Measurements from ENCODE around the gene ANKRD12.

Gene ANKRD12

GRCh38 chr18:9184998-9185613 is 48.5 kb downstream of the ANKRD12 start:
- H3K4me3 ChIP-seq (ENCODE audit: extremely low read depth, insufficient read depth, low read length, poor library complexity, severe bottlenecking): no peak overlapping the region
- no peaks in the 10 kb centered on the region for H3K4me1 ChIP-seq (ENCODE audit: control insufficient read depth, insufficient read depth, low read length, poor library complexity, severe bottlenecking)
- 96 to 100% methylated on average over 4 of the region's 4 CpGs for WGBS, 2 experiments (ENCODE audit: insufficient coverage in 2 of 2)
- no peak overlapping the region for H3K27ac ChIP-seq (ENCODE audit: low read depth, low read length, severe bottlenecking)
- peaks cover 10% of the 10 kb centered on the region for H3K36me3 ChIP-seq (ENCODE audit: control insufficient read depth, insufficient read depth, low read length)
- H3K9me3 ChIP-seq (ENCODE audit: control insufficient read depth, low read length): no peaks in the 10 kb centered on the region

GRCh38 chr18:9188359-9189231 is 52.0 kb downstream of the ANKRD12 start:
- WGBS, 2 experiments (ENCODE audit: insufficient coverage in 2 of 2): 94% methylated on average over 2 of the region's 3 CpGs; no CpG with 5 or more reads in 1 of the 2 experiments
- H3K4me1 ChIP-seq (ENCODE audit: control insufficient read depth, insufficient read depth, low read length, poor library complexity, severe bottlenecking): no peaks in the 10 kb centered on the region
- peaks cover 13% of the 10 kb centered on the region for H3K36me3 ChIP-seq (ENCODE audit: control insufficient read depth, insufficient read depth, low read length)
- no peak overlapping the region for H3K27ac ChIP-seq (ENCODE audit: low read depth, low read length, severe bottlenecking)
- H3K4me3 ChIP-seq (ENCODE audit: extremely low read depth, insufficient read depth, low read length, poor library complexity, severe bottlenecking): no peak overlapping the region
- no peaks in the 10 kb centered on the region for H3K9me3 ChIP-seq (ENCODE audit: control insufficient read depth, low read length)

- H3K4me1 ChIP-seq (ENCODE audit: control insufficient read depth, insufficient read depth, low read length, poor library complexity, severe bottlenecking): no peaks in the 10 kb centered on the region
- WGBS, 2 experiments (ENCODE audit: insufficient coverage in 2 of 2): 83 to 100% methylated on average over 2 of the region's 2 CpGs
- H3K27ac ChIP-seq (ENCODE audit: low read depth, low read length, severe bottlenecking): no peak overlapping the region
- no peaks in the 10 kb centered on the region for H3K9me3 ChIP-seq (ENCODE audit: control insufficient read depth, low read length)
- no peak overlapping the region for H3K4me3 ChIP-seq (ENCODE audit: extremely low read depth, insufficient read depth, low read length, poor library complexity, severe bottlenecking)
- H3K36me3 ChIP-seq (ENCODE audit: control insufficient read depth, insufficient read depth, low read length): peaks cover 13% of the 10 kb centered on the region
Measured at GRCh38 chr18:9189491-9189890, 52.9 kb downstream of the ANKRD12 start.

- H3K36me3 ChIP-seq (ENCODE audit: control insufficient read depth, insufficient read depth, low read length): peaks cover 17% of the 10 kb centered on the region
- 84 to 91% methylated on average over 1 to 2 of the region's 2 CpGs for WGBS, 2 experiments (ENCODE audit: insufficient coverage in 2 of 2)
- no peaks in the 10 kb centered on the region for H3K4me1 ChIP-seq (ENCODE audit: control insufficient read depth, insufficient read depth, low read length, poor library complexity, severe bottlenecking)
- no peak overlapping the region for H3K27ac ChIP-seq (ENCODE audit: low read depth, low read length, severe bottlenecking)
- H3K9me3 ChIP-seq (ENCODE audit: control insufficient read depth, low read length): no peaks in the 10 kb centered on the region
- no peak overlapping the region for H3K4me3 ChIP-seq (ENCODE audit: extremely low read depth, insufficient read depth, low read length, poor library complexity, severe bottlenecking)
Measured at GRCh38 chr18:9191658-9192256, 55.2 kb downstream of the ANKRD12 start.

- Histone ChIP-seq H3K4me3 (ENCODE audit: extremely low read depth, insufficient read depth, low read length, poor library complexity, severe bottlenecking) (no peak overlapping the region), H3K4me1 (ENCODE audit: control insufficient read depth, insufficient read depth, low read length, poor library complexity, severe bottlenecking) (no peaks in the 10 kb centered on the region), H3K36me3 (ENCODE audit: control insufficient read depth, insufficient read depth, low read length) (peaks cover 16% of the 10 kb centered on the region), H3K27ac (ENCODE audit: low read depth, low read length, severe bottlenecking) (no peak overlapping the region), H3K9me3 (ENCODE audit: control insufficient read depth, low read length) (no peaks in the 10 kb centered on the region)
- WGBS, 2 experiments (ENCODE audit: insufficient coverage in 2 of 2): 85 to 100% methylated on average over 1 to 2 of the region's 2 CpGs
Measured at GRCh38 chr18:9193031-9193430, 56.5 kb downstream of the ANKRD12 start.

GRCh38 chr18:9196568-9196967 is 60.0 kb downstream of the ANKRD12 start:
- Histone ChIP-seq H3K4me3 (ENCODE audit: extremely low read depth, insufficient read depth, low read length, poor library complexity, severe bottlenecking) (no peak overlapping the region), H3K9me3 (ENCODE audit: control insufficient read depth, low read length) (no peaks in the 10 kb centered on the region)

GRCh38 chr18:9199681-9200080 is 63.1 kb downstream of the ANKRD12 start:
- Histone ChIP-seq H3K9me3 (ENCODE audit: control insufficient read depth, low read length) (no peaks in the 10 kb centered on the region), H3K27ac (ENCODE audit: low read depth, low read length, severe bottlenecking) (no peak overlapping the region), H3K36me3 (ENCODE audit: control insufficient read depth, insufficient read depth, low read length) (peaks cover 4% of the 10 kb centered on the region), H3K4me1 (ENCODE audit: control insufficient read depth, insufficient read depth, low read length, poor library complexity, severe bottlenecking) (no peaks in the 10 kb centered on the region), H3K4me3 (ENCODE audit: extremely low read depth, insufficient read depth, low read length, poor library complexity, severe bottlenecking) (no peak overlapping the region)

More at GRCh38 chr18:9196568-9196967, 60.0 kb downstream of the ANKRD12 start:
- no peak overlapping the region for H3K27ac ChIP-seq (ENCODE audit: low read depth, low read length, severe bottlenecking)
- peaks cover 7% of the 10 kb centered on the region for H3K36me3 ChIP-seq (ENCODE audit: control insufficient read depth, insufficient read depth, low read length)
- 94% methylated on average over 2 of the region's 4 CpGs; no CpG with 5 or more reads in 1 of the 2 experiments for WGBS, 2 experiments (ENCODE audit: insufficient coverage in 2 of 2)
- no peaks in the 10 kb centered on the region for H3K4me1 ChIP-seq (ENCODE audit: control insufficient read depth, insufficient read depth, low read length, poor library complexity, severe bottlenecking)

- no peak overlapping the region for H3K27ac ChIP-seq (ENCODE audit: low read depth, low read length, severe bottlenecking)
- 60% methylated on average over 1 of the region's 2 CpGs; no CpG with 5 or more reads in 1 of the 2 experiments for WGBS, 2 experiments (ENCODE audit: insufficient coverage in 2 of 2)
- no peaks in the 10 kb centered on the region for H3K36me3 ChIP-seq (ENCODE audit: control insufficient read depth, insufficient read depth, low read length)
Measured at GRCh38 chr18:9201224-9201623, 64.6 kb downstream of the ANKRD12 start.

GRCh38 chr18:9204659-9205058 is 68.1 kb downstream of the ANKRD12 start:
- Histone ChIP-seq H3K27ac (ENCODE audit: low read depth, low read length, severe bottlenecking) (no peak overlapping the region), H3K4me3 (ENCODE audit: extremely low read depth, insufficient read depth, low read length, poor library complexity, severe bottlenecking) (no peak overlapping the region), H3K9me3 (ENCODE audit: control insufficient read depth, low read length) (no peaks in the 10 kb centered on the region), H3K4me1 (ENCODE audit: control insufficient read depth, insufficient read depth, low read length, poor library complexity, severe bottlenecking) (no peaks in the 10 kb centered on the region), H3K36me3 (ENCODE audit: control insufficient read depth, insufficient read depth, low read length) (no peaks in the 10 kb centered on the region)
- 100% methylated on average over 1 of the region's 5 CpGs for WGBS, 2 experiments (ENCODE audit: insufficient coverage in 2 of 2)

More at GRCh38 chr18:9201224-9201623, 64.6 kb downstream of the ANKRD12 start:
- Histone ChIP-seq H3K4me1 (ENCODE audit: control insufficient read depth, insufficient read depth, low read length, poor library complexity, severe bottlenecking) (no peaks in the 10 kb centered on the region), H3K4me3 (ENCODE audit: extremely low read depth, insufficient read depth, low read length, poor library complexity, severe bottlenecking) (no peak overlapping the region), H3K9me3 (ENCODE audit: control insufficient read depth, low read length) (no peaks in the 10 kb centered on the region)

GRCh38 chr18:9206421-9206820 is 69.8 kb downstream of the ANKRD12 start:
- H3K27ac ChIP-seq (ENCODE audit: low read depth, low read length, severe bottlenecking): no peak overlapping the region
- no peaks in the 10 kb centered on the region for H3K9me3 ChIP-seq (ENCODE audit: control insufficient read depth, low read length)
- 100% methylated on average over 1 of the region's 3 CpGs for WGBS, 2 experiments (ENCODE audit: insufficient coverage in 2 of 2)
- H3K4me3 ChIP-seq (ENCODE audit: extremely low read depth, insufficient read depth, low read length, poor library complexity, severe bottlenecking): no peak overlapping the region
- no peaks in the 10 kb centered on the region for H3K4me1 ChIP-seq (ENCODE audit: control insufficient read depth, insufficient read depth, low read length, poor library complexity, severe bottlenecking)
- no peaks in the 10 kb centered on the region for H3K36me3 ChIP-seq (ENCODE audit: control insufficient read depth, insufficient read depth, low read length)
